Activated T-cell treated with anti-CD3 and anti-CD28 coated beads for 48 hours (primary cell): ENCODE results near the gene WTIP.
"Not testable (repeated sequence)": the region's sequence is repeated elsewhere in the genome, so short reads cannot be mapped to it uniquely, and the experiment has no call there.

Experiments
- DNase-seq: peaks from one replicate; pipeline ENCODE4 v3.0.0-alpha.2; 2020; ENCODE audit warnings: low read depth

Gene WTIP

GRCh38 chr19:34503531-34504272 is 22.1 kb downstream of the WTIP start:
- DNase-seq: no peak

- no peak for DNase-seq
Measured at GRCh38 chr19:34504273-34504808, 22.8 kb downstream of the WTIP start.

- no peak for DNase-seq
Measured at GRCh38 chr19:34504809-34505291, 23.3 kb downstream of the WTIP start.

- DNase-seq: no peak
Measured at GRCh38 chr19:34505321-34506025, 23.9 kb downstream of the WTIP start.

DNA sequence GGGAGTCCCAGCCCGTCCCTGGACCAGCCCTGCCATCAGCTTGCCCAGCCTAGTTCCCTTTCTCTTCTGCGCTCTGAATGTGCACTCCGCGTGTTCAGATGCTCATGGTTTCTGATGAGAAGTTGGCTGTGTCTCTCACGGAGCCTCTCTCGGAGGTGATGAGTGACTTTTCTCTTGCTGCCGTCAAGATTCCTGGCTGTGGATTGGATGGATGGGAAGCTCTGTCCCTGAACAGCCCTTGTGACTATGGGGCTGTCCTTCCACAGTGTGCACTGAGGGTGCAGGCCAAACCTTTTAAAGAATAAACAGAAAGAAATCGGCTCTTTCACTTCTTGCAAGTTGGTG is 24.4 kb downstream of the WTIP start:
- no peak for DNase-seq

DNA sequence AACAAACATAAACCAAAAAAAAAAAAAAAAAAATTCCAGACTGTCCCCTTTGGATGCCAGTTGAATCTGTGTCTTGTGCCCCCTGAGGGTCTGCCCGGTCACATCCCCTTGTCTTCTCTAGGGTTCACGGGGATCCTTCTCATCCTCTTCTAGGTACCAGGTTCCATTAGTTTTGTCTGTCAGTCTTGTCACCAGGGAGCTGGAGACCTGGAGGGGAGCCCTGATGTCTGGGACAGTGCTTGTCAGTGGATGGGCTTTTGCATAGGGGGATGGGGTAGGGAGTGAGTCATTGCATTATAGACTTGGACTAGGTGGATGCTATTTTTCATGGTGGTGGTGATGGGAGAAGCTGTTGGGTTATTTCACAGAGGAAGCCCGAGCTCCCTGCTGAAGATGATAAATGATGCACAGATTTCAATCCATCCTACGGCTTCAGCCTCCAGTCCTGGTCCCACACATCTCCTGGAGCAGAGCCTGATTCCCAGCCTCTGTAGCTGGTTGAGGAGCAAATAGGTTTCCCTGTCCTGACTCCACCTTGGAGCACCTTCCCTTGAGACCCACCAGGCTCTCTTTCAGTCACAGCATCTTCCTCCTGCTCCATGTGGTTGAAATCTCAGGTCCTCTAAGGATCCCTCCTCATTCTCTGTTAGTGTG is 26.0 kb downstream of the WTIP start:
- no peak for DNase-seq

- DNase-seq: no peak
Measured at GRCh38 chr19:34508540-34508939, 27.0 kb downstream of the WTIP start.

GRCh38 chr19:34510904-34511303 is 29.3 kb downstream of the WTIP start:
- DNase-seq: not testable (repeated sequence)

- DNase-seq: no peak
Measured at GRCh38 chr19:34512254-34512822, 30.8 kb downstream of the WTIP start.

GRCh38 chr19:34513767-34514166 is 32.2 kb downstream of the WTIP start:
- no peak for DNase-seq

DNA sequence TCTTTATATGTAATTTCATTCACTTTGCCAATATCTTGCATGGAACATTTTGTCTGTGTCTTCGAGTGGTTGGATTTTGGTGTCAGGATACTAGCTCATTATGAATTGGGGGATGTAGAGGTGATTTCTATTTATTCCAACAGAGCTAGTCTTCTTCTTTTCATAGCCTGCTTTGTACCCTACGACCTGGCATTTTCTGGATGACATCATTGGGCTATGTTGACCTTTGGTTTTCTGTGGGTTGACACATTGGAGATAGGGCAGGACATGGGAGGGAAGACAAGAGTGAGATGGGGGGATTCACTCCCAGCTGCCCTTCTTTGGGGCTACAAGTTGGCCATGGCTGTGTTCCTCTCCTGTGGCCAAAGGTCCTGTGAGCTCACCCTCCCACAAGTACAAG is 38.0 kb downstream of the WTIP start:
- no peak for DNase-seq

DNA sequence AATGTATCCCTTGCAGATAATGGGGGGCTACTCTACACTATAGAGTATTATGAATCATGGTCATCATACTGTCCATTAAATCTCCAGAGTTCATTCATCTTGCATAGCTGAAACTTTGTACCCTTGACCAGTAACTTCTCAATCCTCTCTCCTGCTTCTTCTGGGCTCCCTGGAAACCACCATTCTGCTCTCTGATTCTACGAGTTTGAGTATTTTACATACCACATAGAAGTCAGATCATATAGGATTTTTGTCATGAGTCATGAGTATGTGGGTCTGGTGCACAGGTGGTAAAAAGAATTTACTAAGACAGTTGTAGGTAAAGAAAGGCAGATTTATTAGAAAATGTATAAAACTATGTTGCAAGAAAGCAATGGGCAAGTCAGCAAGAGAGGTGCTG is 41.9 kb downstream of the WTIP start:
- no peak for DNase-seq

GRCh38 chr19:34525001-34525400 is 43.4 kb downstream of the WTIP start:
- no peak for DNase-seq

- DNase-seq: no peak
Measured at GRCh38 chr19:34534206-34534605, 52.6 kb downstream of the WTIP start.

- no peak for DNase-seq
Measured at GRCh38 chr19:34539396-34539795, 57.8 kb downstream of the WTIP start.

DNA sequence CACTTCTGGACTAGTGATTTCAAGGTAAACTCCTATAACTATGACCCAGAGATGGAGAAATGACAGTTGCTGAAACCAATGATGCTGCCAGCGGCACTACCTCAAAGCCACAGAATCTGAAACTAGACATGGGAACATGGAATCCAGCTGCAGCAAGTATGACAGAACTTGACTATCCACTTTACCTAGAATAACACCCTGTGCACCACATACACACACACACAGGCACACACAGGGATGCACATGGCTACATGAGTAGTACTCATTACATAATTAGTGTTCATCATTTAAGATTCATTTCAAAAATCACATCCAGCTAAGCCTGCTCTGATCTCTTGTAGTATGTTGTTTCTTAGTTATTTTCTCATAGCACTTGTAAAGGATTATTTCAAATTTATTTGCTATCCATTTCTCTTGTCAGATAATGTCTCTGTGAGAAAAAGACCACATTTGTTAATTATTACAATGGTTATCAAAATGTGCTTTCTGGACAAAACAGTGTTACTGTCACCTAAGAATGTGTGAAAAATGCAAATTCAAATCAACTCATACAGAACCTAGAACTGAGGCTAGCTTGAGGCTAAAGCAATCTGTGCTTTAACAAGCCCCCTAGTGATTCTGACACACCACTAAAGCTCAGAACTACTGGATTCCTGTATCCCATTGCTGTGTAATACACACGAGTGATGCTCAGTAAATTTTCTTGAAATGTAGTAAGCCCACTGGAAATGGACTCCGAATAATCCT is 59.4 kb downstream of the WTIP start:
- DNase-seq: no peak

- DNase-seq: no peak
Measured at GRCh38 chr19:34549833-34550232, 68.3 kb downstream of the WTIP start.

DNA sequence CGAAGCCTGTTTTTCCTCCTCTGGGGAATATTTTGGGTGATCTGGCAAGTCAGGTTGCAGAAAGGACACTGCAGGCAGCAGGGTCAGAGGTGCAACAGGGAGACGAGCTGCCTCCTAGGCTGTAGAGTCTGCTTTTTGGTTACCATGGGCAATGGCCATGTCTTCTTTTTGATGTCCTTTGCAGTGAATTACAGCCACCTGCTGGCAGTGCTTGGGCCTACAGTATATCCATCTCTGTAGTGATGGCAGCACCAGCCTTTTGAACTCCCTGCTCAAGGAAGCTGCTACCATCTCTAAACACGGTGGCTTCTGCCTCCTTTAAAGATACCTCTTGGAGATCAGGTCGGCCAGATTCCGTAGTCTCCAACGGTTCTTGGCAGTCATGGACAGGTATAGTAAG is 73.9 kb downstream of the WTIP start:
- DNase-seq: no peak

DNA sequence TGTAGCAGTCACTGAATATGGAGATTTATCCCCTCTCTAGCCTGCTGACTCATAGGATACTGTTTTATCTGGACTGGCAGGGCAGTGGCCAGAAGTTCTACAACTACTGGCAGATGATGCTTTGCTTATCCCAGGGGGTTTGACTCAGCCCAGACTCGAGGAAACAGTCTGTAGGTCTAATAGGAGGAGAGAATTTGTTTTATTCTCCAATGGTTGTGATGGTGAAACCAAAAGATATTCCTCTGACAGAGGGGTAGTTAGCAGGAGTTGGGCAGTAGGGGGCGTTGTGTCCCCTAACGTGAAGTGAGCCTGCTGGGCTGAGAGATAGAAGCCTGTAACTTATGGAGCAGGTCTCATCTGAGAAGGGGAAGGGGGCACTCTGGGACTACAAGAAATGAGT is 74.9 kb downstream of the WTIP start:
- DNase-seq: peak; percentile 15

GRCh38 chr19:34559045-34559444 is 77.5 kb downstream of the WTIP start:
- no peak for DNase-seq

DNA sequence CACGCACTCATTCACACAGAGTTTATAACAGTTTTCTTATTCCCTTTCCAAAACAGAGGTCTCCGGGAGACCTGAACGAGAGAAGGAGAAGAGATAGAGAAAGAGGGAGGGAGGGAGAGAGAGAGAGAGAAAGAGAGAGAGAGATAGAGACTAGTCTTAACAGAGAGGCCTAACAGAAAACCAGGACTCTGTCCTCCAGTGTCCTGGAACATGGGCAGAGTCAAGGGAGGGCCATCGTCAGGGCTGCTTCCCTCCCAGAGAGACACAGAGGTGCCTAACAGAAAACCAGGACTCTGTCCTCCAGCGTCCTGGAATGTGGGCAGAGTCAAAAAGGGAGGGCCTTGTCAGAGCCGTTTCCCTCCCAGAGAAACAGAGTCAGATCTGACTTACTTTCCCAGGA is 78.7 kb downstream of the WTIP start:
- no peak for DNase-seq
